ENCODE results near the gene ROGDI. TPM values are rescaled to one million over a fixed set of nuclear protein-coding genes. Genes with fewer than 3 reads are reported as not detected.

ROGDI gene, protein sequence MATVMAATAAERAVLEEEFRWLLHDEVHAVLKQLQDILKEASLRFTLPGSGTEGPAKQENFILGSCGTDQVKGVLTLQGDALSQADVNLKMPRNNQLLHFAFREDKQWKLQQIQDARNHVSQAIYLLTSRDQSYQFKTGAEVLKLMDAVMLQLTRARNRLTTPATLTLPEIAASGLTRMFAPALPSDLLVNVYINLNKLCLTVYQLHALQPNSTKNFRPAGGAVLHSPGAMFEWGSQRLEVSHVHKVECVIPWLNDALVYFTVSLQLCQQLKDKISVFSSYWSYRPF
- 22.0 and 33.3 TPM in 2 replicates for total RNA-seq

DNA sequence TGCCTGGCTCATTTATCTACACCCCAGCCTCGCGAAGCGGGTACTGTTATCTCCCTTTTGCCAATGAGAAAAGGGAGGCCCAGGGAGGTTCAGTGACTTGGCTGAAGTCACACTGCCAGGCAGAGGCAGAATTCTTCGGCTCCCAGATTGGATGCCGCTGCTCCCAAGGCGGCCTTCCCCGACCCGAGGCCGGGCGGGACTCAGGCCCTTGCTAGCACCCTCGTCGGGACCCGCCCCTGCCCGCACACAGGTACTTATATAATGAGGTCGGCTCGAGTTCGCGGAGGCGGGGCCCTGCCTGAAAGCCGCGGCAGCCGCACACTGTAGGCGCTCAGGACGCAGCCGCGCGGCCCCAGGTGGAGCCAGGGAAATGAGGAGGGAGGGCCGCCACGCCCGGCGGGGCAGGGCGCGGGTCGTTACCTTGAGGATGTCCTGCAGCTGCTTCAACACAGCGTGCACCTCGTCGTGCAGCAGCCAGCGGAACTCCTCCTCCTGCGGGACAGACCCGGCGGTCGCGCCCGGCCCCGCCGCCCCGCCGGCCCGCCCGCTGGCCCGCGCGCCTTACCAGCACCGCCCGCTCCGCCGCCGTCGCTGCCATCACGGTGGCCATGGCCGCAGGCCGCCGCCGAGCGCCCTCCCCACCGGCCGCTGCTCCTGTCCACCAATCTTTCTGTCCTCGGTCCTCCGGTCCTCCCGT, at the start of gene ROGDI:
ROGDI (minus strand) TSS at position 672 of the 697 bp plus-strand sequence; CDS start at position 610, 62 bp downstream.
- peak; percentile 30 to 45 for DNase-seq (ENCODE audit: low read depth in 2 of 2)

DNA sequence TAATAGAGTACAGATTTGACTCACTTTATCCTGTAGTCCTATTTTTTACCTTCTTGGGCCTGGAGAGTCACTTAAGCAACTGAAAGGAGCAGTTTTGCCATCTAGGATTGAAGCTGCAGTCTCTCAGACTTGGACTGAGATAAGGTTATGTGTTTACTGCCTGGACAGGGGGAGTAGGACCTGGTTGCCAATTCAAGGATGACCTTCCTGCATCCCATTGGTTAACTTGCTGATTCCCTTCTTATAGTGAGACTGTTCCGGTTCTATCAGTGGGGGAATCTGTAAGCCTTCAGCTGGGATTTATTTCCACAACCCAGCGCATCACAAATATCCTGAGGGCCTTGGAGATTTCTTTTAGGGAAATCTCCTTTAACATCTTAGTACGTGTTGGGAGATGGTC, 47.8 kb upstream of the ROGDI start:
- peak in 1 of 2 donors; percentile 26 for DNase-seq (ENCODE audit: low read depth in 2 of 2)

DNA sequence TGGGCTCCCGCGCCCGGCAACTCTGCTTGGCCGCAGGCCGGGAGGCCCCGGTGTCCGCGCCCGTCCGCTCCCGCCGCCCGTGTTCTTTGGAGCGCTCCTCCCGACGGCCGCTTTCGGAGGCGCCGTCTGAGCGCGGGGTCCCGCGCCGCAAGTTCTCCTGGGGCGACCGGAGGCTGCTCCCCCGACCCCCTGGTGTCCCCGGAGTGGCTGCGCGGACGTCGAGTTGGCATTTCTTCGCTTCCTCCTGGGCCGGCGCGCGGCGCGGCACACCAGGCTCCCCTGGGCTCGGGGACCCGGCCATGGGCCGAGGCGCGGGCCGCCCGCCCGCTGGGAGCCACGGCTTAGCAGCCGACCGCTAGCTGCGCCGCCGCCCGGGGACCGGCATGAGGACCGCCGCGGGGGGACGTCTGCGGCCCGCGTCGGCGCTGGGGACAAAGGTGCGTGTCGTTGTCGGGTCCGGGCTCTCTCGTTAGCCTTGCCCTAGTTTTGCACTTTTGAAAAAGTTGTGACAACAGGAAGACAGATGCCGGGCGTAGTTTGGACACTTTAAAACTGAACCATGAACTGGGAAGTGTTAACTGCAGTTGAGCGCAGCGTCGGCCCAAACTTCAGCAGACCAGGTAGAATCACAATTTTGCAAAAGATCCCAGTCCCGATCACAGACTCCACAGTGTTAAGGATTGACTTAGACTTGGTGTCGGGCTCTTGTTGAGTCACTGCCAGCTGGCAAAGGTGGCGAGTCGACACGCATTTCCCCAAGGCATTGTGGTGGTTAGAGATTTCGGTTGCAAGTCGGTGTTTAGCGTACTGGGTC, 45.5 kb upstream of the ROGDI start:
- peak; percentile 60 to 87 for DNase-seq (ENCODE audit: low read depth in 2 of 2)

DNA sequence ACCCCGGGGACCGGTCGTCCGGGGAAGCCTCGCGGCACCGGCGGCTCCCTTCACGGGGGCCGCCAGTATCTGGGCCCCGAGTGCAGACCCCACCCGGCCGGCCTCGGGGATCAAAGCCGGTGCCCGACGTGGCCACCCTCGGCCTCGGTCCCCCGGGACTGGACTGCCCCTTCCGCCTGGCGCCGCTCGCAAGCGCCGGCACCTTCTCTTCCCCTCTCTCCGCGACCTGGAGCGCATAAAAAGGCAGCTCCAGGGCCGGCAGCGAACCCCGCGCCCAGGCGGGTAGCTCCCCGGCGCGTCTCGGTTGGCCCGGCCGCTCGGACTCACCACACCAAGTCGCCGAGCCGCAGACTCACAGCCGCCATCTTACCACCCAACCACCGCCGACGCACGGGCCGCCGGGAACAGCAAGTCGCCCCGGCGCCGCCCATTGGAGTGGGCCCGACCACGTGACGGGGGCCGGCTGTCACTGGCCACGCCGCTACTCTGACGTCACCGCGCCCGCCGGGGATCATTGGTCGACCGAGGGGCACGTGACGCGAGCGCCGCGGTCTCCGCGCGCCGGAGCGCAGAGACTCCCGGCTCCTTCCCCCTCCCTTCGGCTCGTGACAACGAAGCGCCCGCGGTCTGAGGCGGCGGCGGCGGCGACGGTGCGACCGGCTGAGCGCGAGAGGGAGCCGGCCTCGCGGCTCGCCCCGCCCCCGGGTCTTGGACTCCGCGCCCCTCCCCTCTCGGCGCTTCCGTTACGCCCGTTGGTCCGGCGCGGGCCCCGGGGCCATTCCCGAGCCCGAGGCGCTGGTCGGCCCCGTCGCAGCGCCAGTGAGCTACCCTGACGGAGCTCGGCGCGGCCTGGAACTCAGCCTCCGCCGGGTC, 44.7 kb upstream of the ROGDI start, which contains the start of the genes GLYR1 and UBN1:
GLYR1 (minus strand) TSS at position 388 of the 873 bp plus-strand sequence; CDS start at position 365, 23 bp downstream.
UBN1 (plus strand) TSS at position 581 of the 873 bp plus-strand sequence. CDS start 5,437 bp downstream, outside the sequence.
- peak; percentile 98 to 99 for DNase-seq (ENCODE audit: low read depth in 2 of 2)

DNA sequence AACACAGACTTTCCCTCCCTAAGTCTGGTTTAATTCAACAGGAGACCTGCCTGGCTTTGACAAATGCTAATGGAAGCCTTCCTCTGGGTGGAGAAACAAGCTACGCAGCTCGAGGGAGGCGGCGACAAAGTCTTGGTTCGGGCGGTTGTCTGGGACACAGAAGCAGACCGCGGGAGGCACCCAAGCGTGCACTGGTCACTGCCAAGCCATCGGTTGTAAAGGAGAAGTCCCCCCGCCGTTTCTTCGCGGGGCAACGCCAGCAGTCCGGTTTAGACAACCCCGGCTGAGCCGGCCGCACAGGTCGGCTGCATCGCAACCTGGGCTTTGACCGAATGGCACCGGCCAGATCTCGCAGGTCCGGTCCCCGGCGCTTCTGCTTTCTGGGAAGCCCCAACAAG, 44.1 kb upstream of the ROGDI start:
- peak; percentile 56 to 82 for DNase-seq (ENCODE audit: low read depth in 2 of 2)

DNA sequence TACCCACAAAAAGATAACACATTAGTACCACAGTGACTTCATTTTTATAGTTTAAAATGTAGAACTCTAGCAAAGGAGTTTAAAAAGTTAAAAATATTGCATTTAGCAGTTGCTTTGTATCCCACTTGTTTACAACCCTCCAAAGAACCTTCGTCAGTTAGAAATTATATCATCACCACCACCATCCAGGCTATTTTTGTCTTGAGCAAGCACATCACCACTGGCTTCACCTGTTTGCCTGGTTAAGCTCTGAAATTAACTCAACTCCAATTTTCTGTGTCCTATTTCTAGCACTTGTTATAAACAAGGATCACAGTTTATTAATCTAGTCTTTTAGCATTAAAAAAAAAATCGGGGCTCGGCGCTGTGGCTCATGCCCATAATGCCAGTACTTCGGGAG, 38.6 kb upstream of the ROGDI start:
- DNase-seq (ENCODE audit: low read depth in 2 of 2), result no peak

DNA sequence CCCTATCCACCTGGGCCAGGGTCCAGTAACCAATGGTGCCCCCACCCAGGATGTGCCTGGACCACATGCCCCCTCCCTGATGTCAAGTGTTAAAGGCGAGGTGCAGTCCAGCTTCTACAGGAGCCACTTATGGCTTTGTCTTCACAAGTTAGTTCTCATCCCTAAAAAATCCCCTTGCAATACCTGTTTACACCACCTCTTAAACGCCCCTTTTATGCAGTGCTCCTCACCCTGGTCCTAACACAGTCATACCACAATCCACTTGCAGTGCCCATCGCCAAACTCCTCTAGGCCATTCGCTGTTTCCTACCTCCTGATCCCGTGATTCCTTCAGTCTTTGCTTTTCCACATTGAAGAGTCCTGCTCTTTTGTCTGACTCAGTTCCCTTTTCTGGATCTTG, 37.5 kb upstream of the ROGDI start:
- peak in 1 of 2 donors; percentile 20 for DNase-seq (ENCODE audit: low read depth in 2 of 2)

DNA sequence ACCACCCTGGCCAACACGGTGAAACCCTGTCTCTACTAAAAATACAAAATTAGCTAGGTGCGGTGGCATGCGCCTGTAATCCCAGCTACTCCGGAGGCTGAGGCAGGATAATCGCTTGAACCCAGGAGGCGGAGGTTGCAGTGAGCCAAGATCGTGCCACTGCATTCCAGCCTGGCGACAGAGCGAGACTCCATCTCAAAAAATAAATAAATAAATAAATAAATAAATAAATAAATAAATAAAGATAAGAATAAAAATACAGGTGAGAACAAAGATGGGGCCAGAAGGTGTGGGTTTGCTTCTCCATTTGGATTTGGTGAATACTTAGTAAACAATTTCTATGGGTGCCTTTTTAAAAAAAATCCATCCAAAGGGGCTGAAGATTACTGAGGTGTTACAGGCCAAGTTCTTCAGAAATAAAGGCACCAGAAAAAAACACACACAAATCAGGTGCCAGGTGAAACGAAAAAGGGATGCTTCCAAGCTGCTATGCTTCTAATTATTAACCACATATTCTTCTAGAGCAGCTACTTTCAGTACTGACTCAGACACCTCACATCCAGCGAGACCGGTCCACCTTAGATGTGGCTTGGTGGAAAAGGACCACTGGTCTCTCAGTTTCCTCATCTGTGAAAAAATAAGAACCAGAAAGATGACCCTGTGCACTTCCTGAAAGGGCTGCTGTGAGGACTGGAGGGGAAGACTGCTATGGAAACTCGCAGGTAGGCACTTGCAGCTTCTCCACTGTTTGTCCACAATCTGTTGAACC, 35.5 kb upstream of the ROGDI start:
- DNase-seq (ENCODE audit: low read depth in 2 of 2), result no peak

DNA sequence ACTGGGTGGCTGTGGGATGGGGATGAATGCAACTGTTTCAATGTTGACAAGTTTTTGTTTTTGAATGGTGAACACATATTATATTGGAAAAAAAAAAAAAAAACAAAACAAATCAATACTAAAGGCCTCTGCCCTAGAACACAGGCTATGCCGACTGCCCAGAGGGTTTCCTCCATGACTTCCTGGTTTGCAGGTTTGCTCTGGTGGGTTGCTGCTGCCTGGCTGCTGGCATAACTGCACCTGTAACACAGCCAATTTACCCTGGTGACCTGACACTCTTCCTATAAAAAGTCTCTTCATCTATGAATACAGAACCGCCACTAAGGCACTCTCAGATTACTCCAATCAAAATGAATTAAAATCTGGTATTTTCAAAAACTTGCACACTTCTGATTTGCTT, 34.3 kb upstream of the ROGDI start:
- DNase-seq (ENCODE audit: low read depth in 2 of 2), result no peak

DNA sequence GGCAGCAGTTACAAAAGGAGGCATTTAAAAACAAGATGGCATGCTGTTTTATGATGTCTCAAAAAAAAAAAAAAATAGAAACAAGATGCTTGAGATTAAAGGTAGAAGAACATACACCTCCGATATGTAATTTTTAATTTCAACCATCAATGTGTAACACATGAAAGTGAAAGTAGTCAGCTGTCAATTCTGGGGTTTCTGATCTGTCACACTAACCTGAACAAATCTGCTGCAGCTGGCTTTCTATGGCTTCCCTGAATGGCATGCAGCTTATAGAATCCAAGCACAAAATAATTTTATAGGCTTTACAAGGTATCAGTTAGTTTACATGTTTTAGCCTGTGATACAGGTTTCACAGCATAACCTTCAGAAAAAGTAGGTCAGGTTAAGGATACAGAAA, 31.2 kb upstream of the ROGDI start:
- no peak for DNase-seq (ENCODE audit: low read depth in 2 of 2)

DNA sequence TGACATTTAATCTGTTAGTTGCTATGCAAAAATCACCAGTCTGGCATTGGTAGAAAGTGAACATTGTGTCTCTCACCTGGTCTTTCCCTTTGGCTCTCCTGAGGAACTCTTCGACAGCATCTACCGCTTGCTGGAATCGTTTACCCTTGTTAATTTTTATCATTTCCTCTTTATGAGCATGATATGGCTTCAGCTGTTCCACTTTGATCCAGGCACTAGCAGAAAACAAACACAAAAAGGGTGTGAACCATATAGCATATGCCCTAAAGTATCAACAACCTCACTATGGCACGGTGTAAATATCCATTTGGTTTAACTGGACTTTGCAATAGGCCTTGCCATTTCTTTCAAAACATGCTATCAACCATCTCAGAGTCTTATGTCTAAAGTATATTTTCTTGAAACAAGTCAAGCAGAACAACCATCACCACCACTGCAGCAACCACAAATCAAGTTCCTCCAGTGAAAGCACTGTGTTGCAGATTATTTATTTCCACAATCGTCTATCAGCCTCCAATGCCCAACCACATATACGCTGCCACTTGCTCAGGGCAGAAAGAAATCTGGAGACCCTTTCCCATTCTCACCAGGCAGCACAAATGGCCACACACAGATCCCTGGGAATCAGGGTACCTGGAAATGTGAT, 30.4 kb upstream of the ROGDI start:
- no peak for DNase-seq (ENCODE audit: low read depth in 2 of 2)

DNA sequence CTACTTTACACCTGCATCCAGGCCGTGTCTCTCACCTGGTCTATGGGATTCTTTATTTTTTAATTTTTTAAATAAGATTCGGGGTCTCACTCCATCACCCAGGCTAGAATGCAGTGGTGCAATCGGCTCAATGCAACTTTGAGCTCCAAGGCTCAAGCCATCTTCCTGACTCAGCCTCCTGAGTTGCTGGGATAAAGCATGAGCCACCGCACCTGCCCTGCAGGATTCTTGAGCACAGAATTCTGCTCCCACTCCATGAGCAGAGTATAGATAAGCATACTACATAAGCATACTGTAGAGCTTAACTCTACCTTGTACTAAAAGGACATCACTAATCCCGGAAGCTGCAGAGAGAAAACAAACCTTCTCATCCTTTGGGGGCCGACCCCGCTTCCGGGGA, 29.2 kb upstream of the ROGDI start:
- DNase-seq (ENCODE audit: low read depth in 2 of 2), result no peak

DNA sequence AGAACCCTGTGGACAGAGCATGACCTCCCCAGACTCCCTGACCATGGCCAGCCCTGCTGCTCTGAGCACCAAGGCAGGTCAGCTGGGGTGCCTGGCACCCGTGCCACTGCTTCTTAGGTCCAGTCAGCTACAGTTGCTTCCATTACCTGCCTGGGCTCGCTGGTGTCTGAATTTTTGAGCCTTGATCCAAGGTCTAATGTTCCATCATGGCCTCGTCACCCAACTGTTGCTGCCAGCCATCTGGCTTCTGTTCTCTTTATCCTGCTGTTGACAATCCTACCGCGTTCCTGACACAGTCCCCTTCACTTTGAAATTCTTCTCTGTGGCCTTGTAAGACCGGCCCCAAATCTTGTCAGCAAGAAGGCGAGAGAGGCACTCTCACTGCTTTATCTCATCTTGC, 28.0 kb upstream of the ROGDI start:
- no peak for DNase-seq (ENCODE audit: low read depth in 2 of 2)

DNA sequence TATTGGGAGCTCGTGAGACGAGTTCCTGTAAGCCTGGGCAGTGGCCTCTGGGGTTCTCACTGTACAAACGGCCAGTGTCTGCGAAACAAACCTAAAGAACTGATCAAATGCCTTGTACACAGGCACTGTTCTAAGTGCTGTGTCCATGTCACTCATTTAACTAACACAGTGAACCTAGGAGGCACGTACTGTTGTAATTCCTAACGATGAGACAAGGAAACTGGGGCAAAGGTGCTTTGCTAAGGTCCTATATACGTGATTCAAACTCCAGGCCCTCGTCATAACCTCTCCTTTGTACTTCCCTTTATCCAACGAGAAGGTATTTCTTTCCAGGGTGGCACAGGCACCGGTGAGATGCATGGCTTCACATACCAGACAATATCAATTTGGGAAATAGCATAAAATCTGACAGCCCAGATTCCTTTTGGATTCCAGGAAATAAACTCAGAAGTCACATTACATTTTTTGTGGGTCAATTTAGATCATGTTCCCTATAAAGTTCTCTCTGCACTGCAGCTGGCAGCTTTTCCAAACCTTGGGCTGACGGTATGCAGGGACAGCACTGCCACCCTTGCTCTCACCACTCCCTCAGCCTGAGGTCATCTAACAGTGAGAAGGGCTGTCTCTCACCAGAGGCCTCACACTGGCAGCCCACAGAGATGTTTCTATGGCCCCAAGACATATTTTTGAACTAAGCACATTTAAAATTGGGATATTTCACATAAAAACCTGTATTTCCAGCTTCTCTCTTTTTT, 26.3 kb upstream of the ROGDI start:
- no peak for DNase-seq (ENCODE audit: low read depth in 2 of 2)

DNA sequence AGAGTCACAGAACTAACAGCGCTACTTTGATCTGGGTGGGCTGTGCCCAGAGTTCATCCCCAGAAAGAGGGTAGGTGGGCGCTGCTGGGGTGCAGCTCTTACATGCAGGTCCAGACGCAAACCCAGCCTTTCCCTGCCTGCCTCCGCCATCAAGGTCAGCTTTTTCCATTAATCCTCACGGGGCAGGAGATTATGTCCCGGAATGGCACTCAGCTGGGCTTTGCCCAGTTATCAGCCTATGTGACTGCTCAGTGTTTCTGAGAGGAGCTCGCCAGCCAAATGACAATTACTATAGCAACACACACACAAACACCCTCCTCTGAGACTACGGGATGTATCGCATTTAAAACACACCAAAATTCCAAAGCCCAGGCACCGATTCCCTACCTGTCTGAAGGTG, 24.5 kb upstream of the ROGDI start:
- no peak for DNase-seq (ENCODE audit: low read depth in 2 of 2)

DNA sequence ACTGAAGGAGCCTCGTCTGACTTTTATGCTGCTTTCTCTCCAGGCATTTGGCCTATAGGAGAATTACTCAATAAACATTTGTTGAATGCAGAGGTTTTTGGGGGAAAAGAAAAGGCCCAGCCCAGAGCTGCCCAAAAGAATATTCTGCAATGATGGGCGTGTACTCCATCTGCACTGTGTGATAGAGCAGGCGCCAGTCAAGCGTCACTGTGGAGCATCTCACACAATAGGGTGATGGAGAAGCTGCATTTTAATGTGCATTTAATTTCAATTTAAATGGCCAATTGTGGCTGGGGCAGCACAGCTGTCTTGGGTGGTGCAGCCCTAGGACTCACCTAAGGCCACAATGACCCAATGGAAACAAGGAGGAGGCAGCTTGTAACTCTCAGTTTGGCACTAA, 24.1 kb upstream of the ROGDI start:
- no peak for DNase-seq (ENCODE audit: low read depth in 2 of 2)

DNA sequence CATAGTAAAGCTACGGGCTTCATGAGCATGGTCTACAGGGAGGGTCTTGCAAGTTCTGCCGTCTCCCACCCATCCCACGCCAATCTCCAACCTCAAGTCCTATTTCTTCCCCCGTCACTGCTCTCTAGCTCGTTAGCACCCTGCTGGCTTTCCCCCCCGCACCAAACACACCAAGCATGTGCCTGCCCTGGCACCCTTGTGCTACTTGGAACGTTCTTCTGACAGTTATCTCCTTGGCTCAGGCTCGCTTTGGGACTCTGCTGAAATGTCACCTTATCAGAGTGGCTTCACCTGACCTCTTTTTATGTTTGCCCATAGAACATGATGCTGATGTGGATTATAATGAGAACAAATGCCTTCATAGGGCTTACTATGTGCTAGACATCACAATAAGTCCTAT, 22.8 kb upstream of the ROGDI start:
- DNase-seq (ENCODE audit: low read depth in 2 of 2), result no peak

DNA sequence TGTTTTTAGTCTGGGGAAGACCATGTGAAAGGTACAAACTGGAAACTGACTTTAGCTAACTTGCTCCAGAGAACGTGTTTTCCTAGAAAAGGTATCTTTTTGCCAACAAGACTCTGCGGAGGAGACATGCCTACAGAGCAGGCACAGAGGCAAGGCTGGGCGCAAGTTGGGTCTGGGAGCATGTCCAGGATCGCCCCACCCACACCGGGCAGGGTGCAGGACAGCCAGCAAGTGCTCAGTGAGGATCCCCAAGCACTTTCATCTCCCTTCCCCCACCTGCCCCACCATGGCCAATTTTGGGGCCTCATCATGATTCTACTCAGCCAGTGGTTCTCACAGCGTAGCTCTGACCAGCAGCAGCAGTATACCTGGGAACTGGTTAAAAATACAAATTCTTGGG, 18.2 kb upstream of the ROGDI start:
- no peak for DNase-seq (ENCODE audit: low read depth in 2 of 2)

DNA sequence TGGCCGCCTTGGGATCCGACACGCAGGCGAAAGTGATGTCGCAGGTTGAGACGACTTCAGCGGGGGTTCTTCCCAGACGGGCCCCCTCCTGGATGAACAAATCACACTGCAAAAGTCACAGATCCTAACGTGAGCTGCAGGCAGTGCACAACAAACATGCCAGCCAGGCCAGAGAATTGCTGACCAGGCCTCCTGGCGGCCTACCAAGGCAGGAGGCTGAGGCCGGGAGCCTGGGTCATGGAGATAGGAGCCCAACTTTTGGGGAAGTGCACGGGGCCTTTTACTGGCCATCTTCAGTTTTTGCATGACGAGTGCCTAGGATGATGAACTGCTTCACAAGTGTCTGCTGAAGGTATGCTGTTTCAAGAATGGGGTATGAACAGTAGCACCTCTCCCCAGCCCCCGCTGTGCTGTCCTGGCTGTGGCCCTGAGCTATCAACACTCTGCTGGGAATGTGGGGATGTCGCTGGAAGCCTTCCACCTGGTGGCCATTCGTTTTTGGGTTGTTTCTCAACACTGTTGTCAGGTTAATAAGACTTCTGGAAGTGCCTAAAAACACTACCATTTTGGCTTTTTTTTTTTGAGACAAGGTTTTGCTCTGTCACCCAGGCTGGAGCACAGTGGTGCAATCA, 12.2 kb upstream of the ROGDI start:
- no peak for DNase-seq (ENCODE audit: low read depth in 2 of 2)

Data from lung microvascular endothelial cell (primary cell).